Liver (tissue), 8 donors: ENCODE measurements around the gene CCR5AS.

Source experiments
- DNase-seq: peaks from one replicate; pipeline ENCODE4 v3.0.0-alpha.2; 2017; ENCODE audit warnings: low spot score
- H3K27ac ChIP-seq, 2 donors: one replicate each; pipeline ENCODE4 v1.7.0; 2013; ENCODE audit warnings: inconsistent platforms in 2 of 2, low read length in 2 of 2, control low read depth in 1 of 2, low read depth in 1 of 2, mild to moderate bottlenecking in 1 of 2
- H3K27me3 ChIP-seq, 4 donors: one replicate each; pipeline versions ENCODE4 v1.6.1 to v1.7.0; 2013; ENCODE audit warnings: low read length in 3 of 4, inconsistent platforms in 1 of 4, mild to moderate bottlenecking in 1 of 4, moderate library complexity in 1 of 4; ENCODE audit not compliant: control insufficient read depth in 4 of 4, insufficient read depth in 4 of 4
- H3K36me3 ChIP-seq, 4 donors: one replicate each; pipeline versions ENCODE4 v1.6.1 to v1.7.0; 2013; ENCODE audit warnings: low read length in 3 of 4, mild to moderate bottlenecking in 3 of 4, low read depth in 1 of 4, moderate library complexity in 1 of 4; ENCODE audit not compliant: control insufficient read depth in 4 of 4, insufficient read depth in 3 of 4
- H3K4me1 ChIP-seq, 4 donors: one replicate each; pipeline versions ENCODE4 v1.6.1 to v1.7.0; 2013; ENCODE audit warnings: low read length in 3 of 4, mild to moderate bottlenecking in 3 of 4, moderate library complexity in 1 of 4; ENCODE audit not compliant: control insufficient read depth in 4 of 4, insufficient read depth in 4 of 4
- H3K4me3 ChIP-seq, 3 donors: one replicate each; pipeline versions ENCODE4 v1.6.1 to v1.7.0; 2013; ENCODE audit warnings: low read length in 3 of 3, control low read depth in 1 of 3, low read depth in 1 of 3, mild to moderate bottlenecking in 1 of 3
- H3K9ac ChIP-seq, 2 donors: one replicate each; pipeline ENCODE4 v1.7.0; 2013; ENCODE audit warnings: low read length in 2 of 2, mild to moderate bottlenecking in 2 of 2, moderate library complexity in 2 of 2, control low read depth in 1 of 2, low read depth in 1 of 2
- H3K9me3 ChIP-seq, 4 donors: one replicate each; pipeline versions ENCODE4 v1.6.1 to v1.7.0; 2013; ENCODE audit warnings: low read length in 3 of 4; ENCODE audit not compliant: control insufficient read depth in 4 of 4
- EGR1 ChIP-seq, 2 donors: IDR thresholded peaks; 2 replicates each; pipeline ENCODE4 v1.6.1; 2016 to 2018; ENCODE audit warnings: antibody characterized with exemption in 2 of 2, low read depth in 2 of 2
- FOXA1 ChIP-seq: IDR thresholded peaks from 2 replicates; pipeline ENCODE4 v1.6.1; 2016; ENCODE audit warnings: antibody characterized with exemption
- FOXA2 ChIP-seq: IDR thresholded peaks from 2 replicates; pipeline ENCODE4 v1.6.1; 2016; ENCODE audit warnings: antibody characterized with exemption
- GABPA ChIP-seq, 2 donors: IDR thresholded peaks in 1 of 2; conservative IDR thresholded peaks in 1 of 2; 2 replicates each; pipeline ENCODE4 v1.6.1; 2016; ENCODE audit warnings: antibody characterized with exemption in 2 of 2, mild to moderate bottlenecking in 1 of 2, moderate library complexity in 1 of 2
- HNF4A ChIP-seq, 2 donors: conservative IDR thresholded peaks; 2 replicates each; pipeline ENCODE4 v1.6.1; 2016; ENCODE audit warnings: antibody characterized with exemption in 2 of 2, mild to moderate bottlenecking in 2 of 2
- HNF4G ChIP-seq: IDR thresholded peaks from 2 replicates; pipeline ENCODE4 v1.6.1; 2016; ENCODE audit warnings: antibody characterized with exemption
- JUND ChIP-seq, 2 donors: IDR thresholded peaks; 2 replicates each; pipeline ENCODE4 v1.6.1; 2016; ENCODE audit warnings: antibody characterized with exemption in 2 of 2
- NR2F2 ChIP-seq: IDR thresholded peaks from 2 replicates; pipeline ENCODE4 v1.6.1; 2016; ENCODE audit warnings: antibody characterized with exemption
- RAD21 ChIP-seq, 2 donors: IDR thresholded peaks; 2 replicates each; pipeline ENCODE4 v1.6.1; 2016; ENCODE audit warnings: antibody characterized with exemption in 2 of 2, mild to moderate bottlenecking in 2 of 2
- RXRA ChIP-seq, 2 donors: IDR thresholded peaks; 2 replicates each; pipeline ENCODE4 v1.6.1; 2017 to 2018; ENCODE audit warnings: antibody characterized with exemption in 2 of 2, mild to moderate bottlenecking in 1 of 2
- SP1 ChIP-seq: IDR thresholded peaks from 2 replicates; pipeline ENCODE4 v1.6.1; 2018; ENCODE audit warnings: antibody characterized with exemption, mild to moderate bottlenecking
- TAF1 ChIP-seq: conservative IDR thresholded peaks from 2 replicates; pipeline ENCODE4 v1.6.1; 2016; ENCODE audit warnings: antibody characterized with exemption, mild to moderate bottlenecking
- YY1 ChIP-seq: IDR thresholded peaks from 2 replicates; pipeline ENCODE4 v1.6.1; 2016; ENCODE audit warnings: antibody characterized with exemption, mild to moderate bottlenecking
- WGBS: extraction: QIAGEN DNeasy Blood & Tissue Kit; methylation state at CpG from one replicate; pipeline ENCODE4 v1.1.7; 2013; 5-methylcytosine and 5-hydroxymethylcytosine counted together
- TF ChIP-seq, protein P1 (sequence below): IDR thresholded peaks from 2 replicates; pipeline ENCODE4 v1.6.1; 2016; ENCODE audit warnings: antibody characterized with exemption
- TF ChIP-seq, protein P2 (sequence below): fragments of 150-350 bp; IDR thresholded peaks from 2 replicates; pipeline ENCODE4 v1.5.1; 2017; ENCODE audit warnings: improper control_type of control experiment, low read depth, low read length; ENCODE audit not compliant: missing input control
- TF ChIP-seq, protein P3 (sequence below): IDR thresholded peaks from 2 replicates; pipeline ENCODE4 v1.6.1; 2016; ENCODE audit warnings: antibody characterized with exemption
- TF ChIP-seq, protein P4 (sequence below): IDR thresholded peaks from 2 replicates; pipeline ENCODE4 v1.6.1; 2016; ENCODE audit warnings: antibody characterized with exemption
- TF ChIP-seq, protein P5 (sequence below): IDR thresholded peaks from 2 replicates; pipeline ENCODE4 v1.6.1; 2016; ENCODE audit warnings: antibody characterized with exemption, mild to moderate bottlenecking
- donor health status: healthy.
- donor health status: healthy.
- donor health status: healthy.
- donor health status: healthy.
- donor health status: healthy.

The CCR5AS gene

DNA sequence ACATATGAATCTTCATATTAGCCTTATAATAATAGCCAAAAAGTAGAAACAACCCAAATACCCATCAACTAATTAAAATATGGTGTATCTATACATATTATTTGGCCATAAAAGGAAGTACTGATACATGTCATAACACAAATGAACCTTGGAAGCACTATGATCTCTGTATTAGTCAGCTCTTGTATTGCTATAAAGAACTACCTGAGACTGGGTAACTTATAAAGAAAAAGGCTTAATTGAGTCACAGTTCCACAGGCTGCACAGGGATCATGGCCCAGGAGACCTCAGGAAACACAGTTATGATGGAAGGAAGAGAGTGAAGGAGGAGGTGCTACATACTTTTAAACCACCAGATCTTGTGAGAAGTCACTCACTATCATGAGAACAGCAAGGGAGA, 69.0 kb downstream of the CCR5AS start:
- Histone ChIP-seq H3K9ac (no peak overlapping the region), H3K9me3 (peaks cover 4 to 13% (median 7%) of the 10 kb centered on the region in 4 donors), H3K36me3 (no peaks in the 10 kb centered on the region), H3K27ac (no peak overlapping the region), H3K27me3 (no peaks in the 10 kb centered on the region), H3K4me1 (no peaks in the 10 kb centered on the region), H3K4me3 (no peak overlapping the region)
- TF ChIP-seq FOXA1 (no peak), YY1 (no peak), FOXA2 (no peak)
- DNase-seq: no peak

DNA sequence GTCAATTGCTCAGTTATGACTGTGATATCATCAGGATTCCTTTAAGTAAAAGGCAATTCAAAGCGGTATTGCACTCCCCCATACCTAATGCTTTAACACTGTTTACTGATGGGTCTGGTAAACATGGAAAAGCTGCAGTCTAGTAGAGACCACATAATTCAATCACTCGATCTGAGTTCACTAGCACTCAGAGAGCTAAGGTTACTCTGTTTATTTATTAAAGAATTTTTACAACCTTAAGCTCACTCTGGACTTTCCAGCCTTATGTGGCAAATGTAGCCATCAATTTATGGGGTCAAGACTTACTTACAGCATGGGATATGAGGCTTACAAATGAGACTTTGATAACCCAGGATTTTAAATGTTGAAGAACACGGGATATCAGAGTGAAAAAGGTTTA, 71.3 kb downstream of the CCR5AS start:
- TF ChIP-seq SP1 (no peak), JUND (IDR thresholded peaks at IDR 0.05) (no peak), GABPA (IDR thresholded peaks at IDR 0.05 in 1 of 2, conservative IDR thresholded peaks at IDR 0.05 in 1 of 2) (no peak), YY1 (no peak), FOXA1 (no peak), RAD21 (IDR thresholded peaks at IDR 0.05) (no peak), NR2F2 (no peak), EGR1 (IDR thresholded peaks at IDR 0.05; ENCODE audit: low read depth in 2 of 2) (no peak), RXRA (IDR thresholded peaks at IDR 0.05) (no peak), FOXA2 (no peak), TAF1 (no peak), HNF4A (conservative IDR thresholded peaks at IDR 0.05) (no peak), HNF4G (no peak)
- TF ChIP-seq, protein P1, sequence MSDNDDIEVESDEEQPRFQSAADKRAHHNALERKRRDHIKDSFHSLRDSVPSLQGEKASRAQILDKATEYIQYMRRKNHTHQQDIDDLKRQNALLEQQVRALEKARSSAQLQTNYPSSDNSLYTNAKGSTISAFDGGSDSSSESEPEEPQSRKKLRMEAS: no peak
- TF ChIP-seq, protein P2, sequence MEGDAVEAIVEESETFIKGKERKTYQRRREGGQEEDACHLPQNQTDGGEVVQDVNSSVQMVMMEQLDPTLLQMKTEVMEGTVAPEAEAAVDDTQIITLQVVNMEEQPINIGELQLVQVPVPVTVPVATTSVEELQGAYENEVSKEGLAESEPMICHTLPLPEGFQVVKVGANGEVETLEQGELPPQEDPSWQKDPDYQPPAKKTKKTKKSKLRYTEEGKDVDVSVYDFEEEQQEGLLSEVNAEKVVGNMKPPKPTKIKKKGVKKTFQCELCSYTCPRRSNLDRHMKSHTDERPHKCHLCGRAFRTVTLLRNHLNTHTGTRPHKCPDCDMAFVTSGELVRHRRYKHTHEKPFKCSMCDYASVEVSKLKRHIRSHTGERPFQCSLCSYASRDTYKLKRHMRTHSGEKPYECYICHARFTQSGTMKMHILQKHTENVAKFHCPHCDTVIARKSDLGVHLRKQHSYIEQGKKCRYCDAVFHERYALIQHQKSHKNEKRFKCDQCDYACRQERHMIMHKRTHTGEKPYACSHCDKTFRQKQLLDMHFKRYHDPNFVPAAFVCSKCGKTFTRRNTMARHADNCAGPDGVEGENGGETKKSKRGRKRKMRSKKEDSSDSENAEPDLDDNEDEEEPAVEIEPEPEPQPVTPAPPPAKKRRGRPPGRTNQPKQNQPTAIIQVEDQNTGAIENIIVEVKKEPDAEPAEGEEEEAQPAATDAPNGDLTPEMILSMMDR: no peak
- TF ChIP-seq, protein P3, sequence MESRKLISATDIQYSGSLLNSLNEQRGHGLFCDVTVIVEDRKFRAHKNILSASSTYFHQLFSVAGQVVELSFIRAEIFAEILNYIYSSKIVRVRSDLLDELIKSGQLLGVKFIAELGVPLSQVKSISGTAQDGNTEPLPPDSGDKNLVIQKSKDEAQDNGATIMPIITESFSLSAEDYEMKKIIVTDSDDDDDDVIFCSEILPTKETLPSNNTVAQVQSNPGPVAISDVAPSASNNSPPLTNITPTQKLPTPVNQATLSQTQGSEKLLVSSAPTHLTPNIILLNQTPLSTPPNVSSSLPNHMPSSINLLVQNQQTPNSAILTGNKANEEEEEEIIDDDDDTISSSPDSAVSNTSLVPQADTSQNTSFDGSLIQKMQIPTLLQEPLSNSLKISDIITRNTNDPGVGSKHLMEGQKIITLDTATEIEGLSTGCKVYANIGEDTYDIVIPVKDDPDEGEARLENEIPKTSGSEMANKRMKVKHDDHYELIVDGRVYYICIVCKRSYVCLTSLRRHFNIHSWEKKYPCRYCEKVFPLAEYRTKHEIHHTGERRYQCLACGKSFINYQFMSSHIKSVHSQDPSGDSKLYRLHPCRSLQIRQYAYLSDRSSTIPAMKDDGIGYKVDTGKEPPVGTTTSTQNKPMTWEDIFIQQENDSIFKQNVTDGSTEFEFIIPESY: no peak
- TF ChIP-seq, protein P4, sequence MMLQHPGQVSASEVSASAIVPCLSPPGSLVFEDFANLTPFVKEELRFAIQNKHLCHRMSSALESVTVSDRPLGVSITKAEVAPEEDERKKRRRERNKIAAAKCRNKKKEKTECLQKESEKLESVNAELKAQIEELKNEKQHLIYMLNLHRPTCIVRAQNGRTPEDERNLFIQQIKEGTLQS: no peak
- TF ChIP-seq, protein P5, sequence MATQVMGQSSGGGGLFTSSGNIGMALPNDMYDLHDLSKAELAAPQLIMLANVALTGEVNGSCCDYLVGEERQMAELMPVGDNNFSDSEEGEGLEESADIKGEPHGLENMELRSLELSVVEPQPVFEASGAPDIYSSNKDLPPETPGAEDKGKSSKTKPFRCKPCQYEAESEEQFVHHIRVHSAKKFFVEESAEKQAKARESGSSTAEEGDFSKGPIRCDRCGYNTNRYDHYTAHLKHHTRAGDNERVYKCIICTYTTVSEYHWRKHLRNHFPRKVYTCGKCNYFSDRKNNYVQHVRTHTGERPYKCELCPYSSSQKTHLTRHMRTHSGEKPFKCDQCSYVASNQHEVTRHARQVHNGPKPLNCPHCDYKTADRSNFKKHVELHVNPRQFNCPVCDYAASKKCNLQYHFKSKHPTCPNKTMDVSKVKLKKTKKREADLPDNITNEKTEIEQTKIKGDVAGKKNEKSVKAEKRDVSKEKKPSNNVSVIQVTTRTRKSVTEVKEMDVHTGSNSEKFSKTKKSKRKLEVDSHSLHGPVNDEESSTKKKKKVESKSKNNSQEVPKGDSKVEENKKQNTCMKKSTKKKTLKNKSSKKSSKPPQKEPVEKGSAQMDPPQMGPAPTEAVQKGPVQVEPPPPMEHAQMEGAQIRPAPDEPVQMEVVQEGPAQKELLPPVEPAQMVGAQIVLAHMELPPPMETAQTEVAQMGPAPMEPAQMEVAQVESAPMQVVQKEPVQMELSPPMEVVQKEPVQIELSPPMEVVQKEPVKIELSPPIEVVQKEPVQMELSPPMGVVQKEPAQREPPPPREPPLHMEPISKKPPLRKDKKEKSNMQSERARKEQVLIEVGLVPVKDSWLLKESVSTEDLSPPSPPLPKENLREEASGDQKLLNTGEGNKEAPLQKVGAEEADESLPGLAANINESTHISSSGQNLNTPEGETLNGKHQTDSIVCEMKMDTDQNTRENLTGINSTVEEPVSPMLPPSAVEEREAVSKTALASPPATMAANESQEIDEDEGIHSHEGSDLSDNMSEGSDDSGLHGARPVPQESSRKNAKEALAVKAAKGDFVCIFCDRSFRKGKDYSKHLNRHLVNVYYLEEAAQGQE: no peak
- no peaks in the 10 kb centered on the region for H3K4me1 ChIP-seq
- 67% methylated on average over 3 of the region's 3 CpGs for WGBS
- H3K4me3 ChIP-seq: no peak overlapping the region
- H3K36me3 ChIP-seq: no peaks in the 10 kb centered on the region
- no peak for DNase-seq
- H3K27me3 ChIP-seq: no peaks in the 10 kb centered on the region
- H3K9ac ChIP-seq: no peak overlapping the region
- H3K27ac ChIP-seq: no peak overlapping the region
- peaks cover 4 to 13% (median 7%) of the 10 kb centered on the region in 4 donors for H3K9me3 ChIP-seq
